Measurements from ENCODE around the gene OPCML. TPM values are rescaled to one million over a fixed set of nuclear protein-coding genes. Genes with fewer than 3 reads are reported as not detected.

OPCML gene
- total and polyA plus RNA-seq, 2 donors (not counting 1 experiment from before 2014, with no cell fraction given): not detected

- Histone ChIP-seq H3K4me1 (ENCODE audit: control insufficient read depth in 2 of 2, insufficient read depth in 2 of 2, low read length in 2 of 2) (no peaks in the 10 kb centered on the region), H3K9me3 (ENCODE audit: control extremely low read depth in 1 of 3, control insufficient read depth in 2 of 3, insufficient read depth in 1 of 3, low read length in 2 of 3) (peaks cover 0 to 3% (median 0%) of the 10 kb centered on the region in 3 donors), H2AFZ (ENCODE audit: insufficient read depth, low read depth, low read length, poor library complexity, severe bottlenecking) (no peak overlapping the region), H3K4me3 (ENCODE audit: control extremely low read depth in 1 of 5, extremely low read depth in 1 of 5, insufficient read depth in 1 of 5, low read depth in 2 of 5, low read length in 4 of 5) (no peak overlapping the region), H3K27ac (ENCODE audit: low read length in 2 of 2) (no peak overlapping the region), H4K20me1 (ENCODE audit: control insufficient read depth, insufficient read depth, low read length, poor library complexity, severe bottlenecking) (no peaks in the 10 kb centered on the region), H3K27me3 (replicated peaks in 1 of 4; ENCODE audit: control extremely low read depth in 1 of 4, control insufficient read depth in 3 of 4, insufficient read depth in 4 of 4, low read length in 3 of 4) (no peaks in the 10 kb centered on the region), H3K9ac (ENCODE audit: low read length) (no peak overlapping the region), H3K79me2 (ENCODE audit: control insufficient read depth, insufficient read depth, low read length) (no peaks in the 10 kb centered on the region), H3K4me2 (replicated peaks; ENCODE audit: low read depth, low read length, poor library complexity, severe bottlenecking) (no peak overlapping the region), H3K36me3 (replicated peaks in 1 of 2; ENCODE audit: control extremely low read depth in 1 of 2, control insufficient read depth in 1 of 2, extremely low read depth in 1 of 2, insufficient read depth in 2 of 2, low read length in 1 of 2) (no peaks in the 10 kb centered on the region)
- POLR2A ChIA-PET: no interaction called here
- Mint-ChIP-seq H3K4me3 (no peak overlapping the region), H3K27ac (no peak overlapping the region), H3K9me3 (ENCODE audit: insufficient read depth) (peaks cover 3% of the 10 kb centered on the region), H3K4me1 (no peaks in the 10 kb centered on the region), H3K27me3 (no peaks in the 10 kb centered on the region)
- intact Hi-C loops (cut with micrococcal nuclease): no loop called here
- TF ChIP-seq EZH2 (IDR thresholded peaks at IDR 0.05; ENCODE audit: borderline replicate concordance, insufficient read depth, low read depth, low read length, poor library complexity, severe bottlenecking) (no peak), CTCF (IDR thresholded peaks at IDR 0.05) (no peak)
- ATAC-seq (ENCODE audit: low read depth) (no peak), DNase-seq (no peak)
- CTCF ChIA-PET: no interaction called here
- whole genome bisulfite sequencing (ENCODE audit: insufficient coverage): 63% methylated on average over 1 of the region's 3 CpGs
Observed at GRCh38 chr11:132579136-132579535, 953.2 kb downstream of the OPCML start.

GRCh38 chr11:132578580-132578979, 953.7 kb downstream of the OPCML start:
- CTCF ChIA-PET: no interaction called here
- peaks cover 0 to 3% (median 0%) of the 10 kb centered on the region in 3 donors for H3K9me3 ChIP-seq (ENCODE audit: control extremely low read depth in 1 of 3, control insufficient read depth in 2 of 3, insufficient read depth in 1 of 3, low read length in 2 of 3)
- peaks cover 3% of the 10 kb centered on the region for H3K9me3 Mint-ChIP-seq (ENCODE audit: insufficient read depth)
- intact Hi-C loops (cut with micrococcal nuclease): no loop called here
- no peak overlapping the region for H3K4me3 ChIP-seq (ENCODE audit: control extremely low read depth in 1 of 5, extremely low read depth in 1 of 5, insufficient read depth in 1 of 5, low read depth in 2 of 5, low read length in 4 of 5)
- WGBS (ENCODE audit: insufficient coverage): no CpG with 5 or more reads among the region's 1 CpG
- H3K4me1 ChIP-seq (ENCODE audit: control insufficient read depth in 2 of 2, insufficient read depth in 2 of 2, low read length in 2 of 2): no peaks in the 10 kb centered on the region
- H3K27ac ChIP-seq (ENCODE audit: low read length in 2 of 2): no peak overlapping the region
- no peak overlapping the region for H3K4me2 ChIP-seq (replicated peaks; ENCODE audit: low read depth, low read length, poor library complexity, severe bottlenecking)
- H3K27me3 ChIP-seq (replicated peaks in 1 of 4; ENCODE audit: control extremely low read depth in 1 of 4, control insufficient read depth in 3 of 4, insufficient read depth in 4 of 4, low read length in 3 of 4): no peaks in the 10 kb centered on the region
- no peaks in the 10 kb centered on the region for H3K27me3 Mint-ChIP-seq
- DNase-seq (no peak), ATAC-seq (ENCODE audit: low read depth) (no peak)
- no peaks in the 10 kb centered on the region for H3K79me2 ChIP-seq (ENCODE audit: control insufficient read depth, insufficient read depth, low read length)
- H3K4me1 Mint-ChIP-seq: no peaks in the 10 kb centered on the region
- no peaks in the 10 kb centered on the region for H3K36me3 ChIP-seq (replicated peaks in 1 of 2; ENCODE audit: control extremely low read depth in 1 of 2, control insufficient read depth in 1 of 2, extremely low read depth in 1 of 2, insufficient read depth in 2 of 2, low read length in 1 of 2)
- no peaks in the 10 kb centered on the region for H4K20me1 ChIP-seq (ENCODE audit: control insufficient read depth, insufficient read depth, low read length, poor library complexity, severe bottlenecking)
- H3K9ac ChIP-seq (ENCODE audit: low read length): no peak overlapping the region
- POLR2A ChIA-PET: no interaction called here
- no peak overlapping the region for H2AFZ ChIP-seq (ENCODE audit: insufficient read depth, low read depth, low read length, poor library complexity, severe bottlenecking)
- H3K4me3 Mint-ChIP-seq: no peak overlapping the region
- H3K27ac Mint-ChIP-seq: no peak overlapping the region
- TF ChIP-seq CTCF (IDR thresholded peaks at IDR 0.05): no peak
- TF ChIP-seq EZH2 (IDR thresholded peaks at IDR 0.05; ENCODE audit: borderline replicate concordance, insufficient read depth, low read depth, low read length, poor library complexity, severe bottlenecking): no peak
